ENCODE measurements around the gene LPAR3. TPM values are rescaled to one million over a fixed set of nuclear protein-coding genes. Genes with fewer than 3 reads are reported as not detected.

LPAR3 gene
- total and polyA plus RNA-seq, 2 experiments from 2014 or later: 10.4 to 36.9 TPM

- Histone ChIP-seq H4K20me1 (replicated peaks; ENCODE audit: insufficient read depth) (peaks cover 6% of the 10 kb centered on the region; the same call in 1 of the 2 replicates), H3K27ac (ENCODE audit: low read depth) (no peak overlapping the region), H2AFZ (no peak overlapping the region), H3K9me2 (ENCODE audit: insufficient read depth) (no peaks in the 10 kb centered on the region), H3K4me1 (ENCODE audit: insufficient read depth) (no peaks in the 10 kb centered on the region), H3K4me3 (no peak overlapping the region), H3K4me2 (no peak overlapping the region), H3F3A (replicated peaks; ENCODE audit: low read depth) (no peaks in the 10 kb centered on the region), H3K36me3 (ENCODE audit: insufficient read depth) (no peaks in the 10 kb centered on the region), H3K27me3 (ENCODE audit: insufficient read depth) (no peaks in the 10 kb centered on the region), H3K79me2 (replicated peaks; ENCODE audit: insufficient read depth) (peaks cover 31% of the 10 kb centered on the region)
- DNase-seq (ENCODE audit: low spot score) (no peak), ATAC-seq (no peak)
- Mint-ChIP-seq H3K4me3 (no peak overlapping the region), H3K36me3 (ENCODE audit: low read depth) (peaks cover 16% of the 10 kb centered on the region), H3K27me3 (ENCODE audit: insufficient read depth, low read depth, poor library complexity) (peaks cover 2% of the 10 kb centered on the region), H3K9me3 (peaks cover 13% of the 10 kb centered on the region), H3K27ac (no peak overlapping the region), H3K4me1 (no peaks in the 10 kb centered on the region)
- TF ChIP-seq, protein P1, sequence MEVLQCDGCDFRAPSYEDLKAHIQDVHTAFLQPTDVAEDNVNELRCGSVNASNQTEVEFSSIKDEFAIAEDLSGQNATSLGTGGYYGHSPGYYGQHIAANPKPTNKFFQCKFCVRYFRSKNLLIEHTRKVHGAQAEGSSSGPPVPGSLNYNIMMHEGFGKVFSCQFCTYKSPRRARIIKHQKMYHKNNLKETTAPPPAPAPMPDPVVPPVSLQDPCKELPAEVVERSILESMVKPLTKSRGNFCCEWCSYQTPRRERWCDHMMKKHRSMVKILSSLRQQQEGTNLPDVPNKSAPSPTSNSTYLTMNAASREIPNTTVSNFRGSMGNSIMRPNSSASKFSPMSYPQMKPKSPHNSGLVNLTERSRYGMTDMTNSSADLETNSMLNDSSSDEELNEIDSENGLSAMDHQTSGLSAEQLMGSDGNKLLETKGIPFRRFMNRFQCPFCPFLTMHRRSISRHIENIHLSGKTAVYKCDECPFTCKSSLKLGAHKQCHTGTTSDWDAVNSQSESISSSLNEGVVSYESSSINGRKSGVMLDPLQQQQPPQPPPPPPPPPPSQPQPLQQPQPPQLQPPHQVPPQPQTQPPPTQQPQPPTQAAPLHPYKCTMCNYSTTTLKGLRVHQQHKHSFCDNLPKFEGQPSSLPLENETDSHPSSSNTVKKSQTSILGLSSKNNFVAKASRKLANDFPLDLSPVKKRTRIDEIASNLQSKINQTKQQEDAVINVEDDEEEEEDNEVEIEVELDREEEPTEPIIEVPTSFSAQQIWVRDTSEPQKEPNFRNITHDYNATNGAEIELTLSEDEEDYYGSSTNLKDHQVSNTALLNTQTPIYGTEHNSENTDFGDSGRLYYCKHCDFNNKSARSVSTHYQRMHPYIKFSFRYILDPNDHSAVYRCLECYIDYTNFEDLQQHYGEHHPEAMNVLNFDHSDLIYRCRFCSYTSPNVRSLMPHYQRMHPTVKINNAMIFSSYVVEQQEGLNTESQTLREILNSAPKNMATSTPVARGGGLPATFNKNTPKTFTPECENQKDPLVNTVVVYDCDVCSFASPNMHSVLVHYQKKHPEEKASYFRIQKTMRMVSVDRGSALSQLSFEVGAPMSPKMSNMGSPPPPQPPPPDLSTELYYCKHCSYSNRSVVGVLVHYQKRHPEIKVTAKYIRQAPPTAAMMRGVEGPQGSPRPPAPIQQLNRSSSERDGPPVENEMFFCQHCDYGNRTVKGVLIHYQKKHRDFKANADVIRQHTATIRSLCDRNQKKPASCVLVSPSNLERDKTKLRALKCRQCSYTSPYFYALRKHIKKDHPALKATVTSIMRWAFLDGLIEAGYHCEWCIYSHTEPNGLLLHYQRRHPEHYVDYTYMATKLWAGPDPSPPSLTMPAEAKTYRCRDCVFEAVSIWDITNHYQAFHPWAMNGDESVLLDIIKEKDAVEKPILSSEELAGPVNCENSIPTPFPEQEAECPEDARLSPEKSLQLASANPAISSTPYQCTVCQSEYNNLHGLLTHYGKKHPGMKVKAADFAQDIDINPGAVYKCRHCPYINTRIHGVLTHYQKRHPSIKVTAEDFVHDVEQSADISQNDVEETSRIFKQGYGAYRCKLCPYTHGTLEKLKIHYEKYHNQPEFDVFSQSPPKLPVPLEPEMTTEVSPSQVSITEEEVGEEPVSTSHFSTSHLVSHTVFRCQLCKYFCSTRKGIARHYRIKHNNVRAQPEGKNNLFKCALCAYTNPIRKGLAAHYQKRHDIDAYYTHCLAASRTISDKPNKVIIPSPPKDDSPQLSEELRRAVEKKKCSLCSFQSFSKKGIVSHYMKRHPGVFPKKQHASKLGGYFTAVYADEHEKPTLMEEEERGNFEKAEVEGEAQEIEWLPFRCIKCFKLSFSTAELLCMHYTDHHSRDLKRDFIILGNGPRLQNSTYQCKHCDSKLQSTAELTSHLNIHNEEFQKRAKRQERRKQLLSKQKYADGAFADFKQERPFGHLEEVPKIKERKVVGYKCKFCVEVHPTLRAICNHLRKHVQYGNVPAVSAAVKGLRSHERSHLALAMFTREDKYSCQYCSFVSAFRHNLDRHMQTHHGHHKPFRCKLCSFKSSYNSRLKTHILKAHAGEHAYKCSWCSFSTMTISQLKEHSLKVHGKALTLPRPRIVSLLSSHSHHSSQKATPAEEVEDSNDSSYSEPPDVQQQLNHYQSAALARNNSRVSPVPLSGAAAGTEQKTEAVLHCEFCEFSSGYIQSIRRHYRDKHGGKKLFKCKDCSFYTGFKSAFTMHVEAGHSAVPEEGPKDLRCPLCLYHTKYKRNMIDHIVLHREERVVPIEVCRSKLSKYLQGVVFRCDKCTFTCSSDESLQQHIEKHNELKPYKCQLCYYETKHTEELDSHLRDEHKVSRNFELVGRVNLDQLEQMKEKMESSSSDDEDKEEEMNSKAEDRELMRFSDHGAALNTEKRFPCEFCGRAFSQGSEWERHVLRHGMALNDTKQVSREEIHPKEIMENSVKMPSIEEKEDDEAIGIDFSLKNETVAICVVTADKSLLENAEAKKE (CRISPR knock-in tag; IDR thresholded peaks at IDR 0.05): no peak
- TF ChIP-seq, protein P2, sequence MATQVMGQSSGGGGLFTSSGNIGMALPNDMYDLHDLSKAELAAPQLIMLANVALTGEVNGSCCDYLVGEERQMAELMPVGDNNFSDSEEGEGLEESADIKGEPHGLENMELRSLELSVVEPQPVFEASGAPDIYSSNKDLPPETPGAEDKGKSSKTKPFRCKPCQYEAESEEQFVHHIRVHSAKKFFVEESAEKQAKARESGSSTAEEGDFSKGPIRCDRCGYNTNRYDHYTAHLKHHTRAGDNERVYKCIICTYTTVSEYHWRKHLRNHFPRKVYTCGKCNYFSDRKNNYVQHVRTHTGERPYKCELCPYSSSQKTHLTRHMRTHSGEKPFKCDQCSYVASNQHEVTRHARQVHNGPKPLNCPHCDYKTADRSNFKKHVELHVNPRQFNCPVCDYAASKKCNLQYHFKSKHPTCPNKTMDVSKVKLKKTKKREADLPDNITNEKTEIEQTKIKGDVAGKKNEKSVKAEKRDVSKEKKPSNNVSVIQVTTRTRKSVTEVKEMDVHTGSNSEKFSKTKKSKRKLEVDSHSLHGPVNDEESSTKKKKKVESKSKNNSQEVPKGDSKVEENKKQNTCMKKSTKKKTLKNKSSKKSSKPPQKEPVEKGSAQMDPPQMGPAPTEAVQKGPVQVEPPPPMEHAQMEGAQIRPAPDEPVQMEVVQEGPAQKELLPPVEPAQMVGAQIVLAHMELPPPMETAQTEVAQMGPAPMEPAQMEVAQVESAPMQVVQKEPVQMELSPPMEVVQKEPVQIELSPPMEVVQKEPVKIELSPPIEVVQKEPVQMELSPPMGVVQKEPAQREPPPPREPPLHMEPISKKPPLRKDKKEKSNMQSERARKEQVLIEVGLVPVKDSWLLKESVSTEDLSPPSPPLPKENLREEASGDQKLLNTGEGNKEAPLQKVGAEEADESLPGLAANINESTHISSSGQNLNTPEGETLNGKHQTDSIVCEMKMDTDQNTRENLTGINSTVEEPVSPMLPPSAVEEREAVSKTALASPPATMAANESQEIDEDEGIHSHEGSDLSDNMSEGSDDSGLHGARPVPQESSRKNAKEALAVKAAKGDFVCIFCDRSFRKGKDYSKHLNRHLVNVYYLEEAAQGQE (IDR thresholded peaks at IDR 0.05; ENCODE audit: unreplicated experiment): no peak
- no peak for TF ChIP-seq ZNF331 (CRISPR knock-in tag; IDR thresholded peaks at IDR 0.05; ENCODE audit: low read depth)
- no peak for TF ChIP-seq NANOG (IDR thresholded peaks at IDR 0.05; ENCODE audit: borderline replicate concordance)
- TF ChIP-seq EZH2phosphoT487 (IDR thresholded peaks at IDR 0.05; ENCODE audit: unreplicated experiment): no peak
- TF ChIP-seq CREB1 (CRISPR knock-in tag; IDR thresholded peaks at IDR 0.05; ENCODE audit: low read depth): no peak
- TF ChIP-seq EZH2 (IDR thresholded peaks at IDR 0.05; ENCODE audit: low read depth, unreplicated experiment): no peak
- TF ChIP-seq ZNF114 (CRISPR knock-in tag; IDR thresholded peaks at IDR 0.05): no peak
- TF ChIP-seq JUNB (IDR thresholded peaks at IDR 0.05; ENCODE audit: unreplicated experiment): no peak
- TF ChIP-seq, protein P3, sequence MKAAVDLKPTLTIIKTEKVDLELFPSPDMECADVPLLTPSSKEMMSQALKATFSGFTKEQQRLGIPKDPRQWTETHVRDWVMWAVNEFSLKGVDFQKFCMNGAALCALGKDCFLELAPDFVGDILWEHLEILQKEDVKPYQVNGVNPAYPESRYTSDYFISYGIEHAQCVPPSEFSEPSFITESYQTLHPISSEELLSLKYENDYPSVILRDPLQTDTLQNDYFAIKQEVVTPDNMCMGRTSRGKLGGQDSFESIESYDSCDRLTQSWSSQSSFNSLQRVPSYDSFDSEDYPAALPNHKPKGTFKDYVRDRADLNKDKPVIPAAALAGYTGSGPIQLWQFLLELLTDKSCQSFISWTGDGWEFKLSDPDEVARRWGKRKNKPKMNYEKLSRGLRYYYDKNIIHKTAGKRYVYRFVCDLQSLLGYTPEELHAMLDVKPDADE (IDR thresholded peaks at IDR 0.05): no peak
- no peak for TF ChIP-seq POLR2AphosphoS5 (IDR thresholded peaks at IDR 0.05; ENCODE audit: low read depth)
- TF ChIP-seq STAT1 (IDR thresholded peaks at IDR 0.05; ENCODE audit: unreplicated experiment): no peak
- TF ChIP-seq CTCF (conservative IDR thresholded peaks at IDR 0.05; ENCODE audit: low read depth in 2 of 2): no peak
Observed at GRCh38 chr1:84877592-84877991, 15.4 kb downstream of the LPAR3 start.

All from GM23338 (cell line).